Calu3 (cell line): ENCODE measurements around the gene PHF5A. TPM values are rescaled to one million over a fixed set of nuclear protein-coding genes. Genes with fewer than 3 reads are reported as not detected.

ENCODE experiments used
- BruUV-seq: library from RNA; stranded (reverse); fragments of 400-500 nt; replicated peaks from 2 replicates; lab custom pipeline; 2021; lab: Mats Ljungman, UMichigan
- CTCF ChIA-PET: fragments of 300-600 bp; sonication (Branson Sonifier 250); formaldehyde crosslinking; loops from one replicate; lab custom pipeline; 2022; ENCODE audit warnings: antibody characterized with exemption; lab: Charles Lee
- DNase-seq: peaks from one replicate; pipeline ENCODE4 v3.0.0; 2022
- H3K27ac Mint-ChIP-seq: one replicate; pipeline ENCODE4 v1.8.0; 2022; ENCODE audit warnings: mixed read lengths; ENCODE audit not compliant: unreplicated experiment
- H3K27me3 Mint-ChIP-seq: one replicate; pipeline ENCODE4 v1.8.0; 2022; ENCODE audit warnings: mixed read lengths; ENCODE audit not compliant: unreplicated experiment
- H3K36me3 Mint-ChIP-seq: one replicate; pipeline ENCODE4 v1.8.0; 2022; ENCODE audit warnings: mild to moderate bottlenecking, moderate library complexity, mixed read lengths; ENCODE audit not compliant: insufficient read depth, unreplicated experiment
- H3K4me1 Mint-ChIP-seq: one replicate; pipeline ENCODE4 v1.8.0; 2022; ENCODE audit warnings: mild to moderate bottlenecking, low read depth, mixed read lengths; ENCODE audit not compliant: unreplicated experiment
- H3K4me3 Mint-ChIP-seq: one replicate; pipeline ENCODE4 v1.8.0; 2022; ENCODE audit warnings: mild to moderate bottlenecking, low read depth, moderate library complexity, mixed read lengths; ENCODE audit not compliant: unreplicated experiment
- H3K9me3 Mint-ChIP-seq: one replicate; pipeline ENCODE4 v1.8.0; 2022; ENCODE audit warnings: low read depth, mixed read lengths; ENCODE audit not compliant: unreplicated experiment
- CTCF ChIP-seq: fragments of 200-600 bp; IDR thresholded peaks from one replicate; pipeline ENCODE4 v1.8.0; 2022; ENCODE audit warnings: antibody characterized with exemption; ENCODE audit not compliant: unreplicated experiment
- intact Hi-C: fragments of 100-400 bp; cut with micrococcal nuclease; formaldehyde crosslinking; loops from one replicate; pipeline ENCODE4 v1.10.0; 2022; ENCODE audit not compliant: unreplicated experiment
- total RNA-seq: library from RNA; stranded (reverse); gene quantifications from 2 replicates; pipeline ENCODE4 v1.2.3, GENCODE V29; 2022

The PHF5A gene
- total RNA-seq, 1 experiment from 2014 or later, result 53.3 TPM

- no peaks in the 10 kb centered on the region for H3K27me3 Mint-ChIP-seq
- no peak for TF ChIP-seq CTCF
- no peak overlapping the region for H3K4me3 Mint-ChIP-seq
- intact Hi-C loops, result no loop called here
- H3K27ac Mint-ChIP-seq, result no peak overlapping the region
- peaks cover 44% of the 10 kb centered on the region for H3K4me1 Mint-ChIP-seq
- BruUV-seq, result no TSS peak
- DNase-seq, result no peak
- H3K9me3 Mint-ChIP-seq, result no peaks in the 10 kb centered on the region
- CTCF ChIA-PET, result no interaction called here
- peaks cover 20% of the 10 kb centered on the region for H3K36me3 Mint-ChIP-seq
These were observed 40.3 kb upstream of the PHF5A start for GRCh38 chr22:41508770-41509170.

GRCh38 chr22:41507330-41508063, 39.0 kb upstream of the PHF5A start:
- DNase-seq, result no peak
- BruUV-seq, result no TSS peak
- Mint-ChIP-seq H3K4me3 (no peak overlapping the region), H3K27me3 (no peaks in the 10 kb centered on the region), H3K27ac (no peak overlapping the region), H3K9me3 (no peaks in the 10 kb centered on the region), H3K36me3 (peaks cover 20% of the 10 kb centered on the region), H3K4me1 (peaks cover 32% of the 10 kb centered on the region)
- no peak for TF ChIP-seq CTCF
- CTCF ChIA-PET, result no interaction called here
- intact Hi-C loops, result no loop called here

- no peak for TF ChIP-seq CTCF
- H3K27me3 Mint-ChIP-seq, result no peaks in the 10 kb centered on the region
- H3K4me3 Mint-ChIP-seq, result no peak overlapping the region
- no peak overlapping the region for H3K27ac Mint-ChIP-seq
- peaks cover 18% of the 10 kb centered on the region for H3K4me1 Mint-ChIP-seq
- no TSS peak for BruUV-seq
- intact Hi-C loops, result no loop called here
- H3K36me3 Mint-ChIP-seq, result peaks cover 19% of the 10 kb centered on the region
- H3K9me3 Mint-ChIP-seq, result no peaks in the 10 kb centered on the region
- CTCF ChIA-PET, result interaction anchor here (0.7 kb wide), 1 partner anchor 245 kb away, joined by 5 read pairs; no protein-coding TSS in a partner anchor
- no peak for DNase-seq
These were observed 37.2 kb upstream of the PHF5A start for GRCh38 chr22:41505511-41506220.

GRCh38 chr22:41504816-41505215, 36.3 kb upstream of the PHF5A start:
- CTCF ChIA-PET, result interaction anchor here (0.7 kb wide), 1 partner anchor 244 kb away, joined by 5 read pairs; no protein-coding TSS in a partner anchor
- Mint-ChIP-seq H3K9me3 (no peaks in the 10 kb centered on the region), H3K27ac (no peak overlapping the region), H3K4me1 (peaks cover 10% of the 10 kb centered on the region), H3K27me3 (no peaks in the 10 kb centered on the region), H3K36me3 (peaks cover 23% of the 10 kb centered on the region), H3K4me3 (no peak overlapping the region)
- BruUV-seq, result no TSS peak
- TF ChIP-seq CTCF, result no peak
- no peak for DNase-seq
- intact Hi-C loops, result no loop called here
